Glutamatergic neuron (in vitro differentiated cells): ENCODE data around the gene GABBR1. TPM values are rescaled to one million over a fixed set of nuclear protein-coding genes. Genes with fewer than 3 reads are reported as not detected.
A peak's percentile ranks its signal among the peaks of the same experiment; 100 is the strongest.

Experiments
- DNase-seq: peaks from one replicate; pipeline ENCODE4 v3.0.0; 2022
- H3K27ac Mint-ChIP-seq: one replicate; pipeline ENCODE4 v1.8.0; 2020; ENCODE audit warnings: mild to moderate bottlenecking, mixed read lengths, inconsistent platforms; ENCODE audit not compliant: unreplicated experiment
- H3K27me3 Mint-ChIP-seq: one replicate; pipeline ENCODE4 v1.8.0; 2020; ENCODE audit warnings: mild to moderate bottlenecking, moderate library complexity, mixed read lengths, inconsistent platforms; ENCODE audit not compliant: unreplicated experiment
- H3K36me3 Mint-ChIP-seq: one replicate; pipeline ENCODE4 v1.8.0; 2020; ENCODE audit warnings: mild to moderate bottlenecking, mixed read lengths, inconsistent platforms; ENCODE audit not compliant: unreplicated experiment
- H3K4me1 Mint-ChIP-seq: one replicate; pipeline ENCODE4 v1.8.0; 2020; ENCODE audit warnings: mild to moderate bottlenecking, low read depth, mixed read lengths, inconsistent platforms; ENCODE audit not compliant: unreplicated experiment
- H3K4me3 Mint-ChIP-seq: one replicate; pipeline ENCODE4 v1.8.0; 2020; ENCODE audit warnings: mild to moderate bottlenecking, mixed read lengths, inconsistent platforms; ENCODE audit not compliant: unreplicated experiment
- H3K9me3 Mint-ChIP-seq: one replicate; pipeline ENCODE4 v1.8.0; 2020; ENCODE audit warnings: mild to moderate bottlenecking, moderate library complexity, mixed read lengths, inconsistent platforms; ENCODE audit not compliant: unreplicated experiment
- CTCF ChIP-seq: fragments of 200-600 bp; sonication (generic); IDR thresholded peaks from one replicate; pipeline ENCODE4 v1.5.0; 2021; ENCODE audit not compliant: partially characterized antibody, unreplicated experiment
- total RNA-seq: library from RNA; stranded (reverse); fragmentation: NEBNext Ultra II Directional; extraction: Animal tissue kit (Norgen Biotek cat#: 25700); gene quantifications from one replicate; pipeline ENCODE4 v1.2.1, GENCODE V29; 2021; ENCODE audit not compliant: unreplicated experiment

GABBR1 gene
- total RNA-seq, 1 donor from 2014 or later, result 158 TPM

- DNase-seq, result peak; percentile 72
- Mint-ChIP-seq H3K36me3 (peaks cover 40% of the 10 kb centered on the region), H3K27ac (no peak overlapping the region), H3K4me3 (peak overlapping the region; percentile 94), H3K4me1 (peaks cover 38% of the 10 kb centered on the region), H3K9me3 (peaks cover 12% of the 10 kb centered on the region), H3K27me3 (peaks cover 17% of the 10 kb centered on the region)
- TF ChIP-seq CTCF, result no peak
These were observed 5.1 kb downstream of the GABBR1 start for GRCh38 chr6:29627755-29628418.

- Mint-ChIP-seq H3K4me3 (peak overlapping the region; percentile 79), H3K36me3 (peaks cover 42% of the 10 kb centered on the region), H3K27me3 (peaks cover 18% of the 10 kb centered on the region), H3K27ac (peak overlapping the region; percentile 25), H3K9me3 (peaks cover 15% of the 10 kb centered on the region), H3K4me1 (peaks cover 39% of the 10 kb centered on the region)
- DNase-seq, result no peak
- no peak for TF ChIP-seq CTCF
These were observed 5.8 kb downstream of the GABBR1 start for GRCh38 chr6:29626948-29627754.

- Mint-ChIP-seq H3K9me3 (peaks cover 14% of the 10 kb centered on the region), H3K4me3 (peak overlapping the region; percentile 1), H3K27me3 (peaks cover 13% of the 10 kb centered on the region), H3K27ac (no peak overlapping the region), H3K4me1 (peaks cover 38% of the 10 kb centered on the region), H3K36me3 (peaks cover 47% of the 10 kb centered on the region)
- DNase-seq, result no peak
- TF ChIP-seq CTCF, result no peak
These were observed 7.5 kb downstream of the GABBR1 start for GRCh38 chr6:29625337-29625930.

GRCh38 chr6:29624520-29624961 is 8.4 kb downstream of the GABBR1 start:
- peak overlapping the region; percentile 27 for H3K4me3 Mint-ChIP-seq
- TF ChIP-seq CTCF, result no peak
- peaks cover 31% of the 10 kb centered on the region for H3K4me1 Mint-ChIP-seq
- no peak for DNase-seq
- H3K9me3 Mint-ChIP-seq, result peaks cover 13% of the 10 kb centered on the region
- peaks cover 48% of the 10 kb centered on the region for H3K36me3 Mint-ChIP-seq
- H3K27me3 Mint-ChIP-seq, result peaks cover 13% of the 10 kb centered on the region
- H3K27ac Mint-ChIP-seq, result no peak overlapping the region

GRCh38 chr6:29620630-29621029 is 12.4 kb downstream of the GABBR1 start:
- no peak for DNase-seq
- Mint-ChIP-seq H3K27me3 (peaks cover 9% of the 10 kb centered on the region), H3K4me1 (peaks cover 14% of the 10 kb centered on the region), H3K36me3 (peaks cover 35% of the 10 kb centered on the region), H3K9me3 (peaks cover 10% of the 10 kb centered on the region), H3K27ac (no peak overlapping the region), H3K4me3 (peak overlapping the region; percentile 3)
- TF ChIP-seq CTCF, result no peak
